Fibroblast of the aortic adventitia (primary cell): ENCODE data around the gene ARID5B. TPM values are rescaled to one million over a fixed set of nuclear protein-coding genes. Genes with fewer than 3 reads are reported as not detected.
A peak's percentile ranks its signal among the peaks of the same experiment; 100 is the strongest.

Experiments
- DNase-seq: peaks from one replicate; pipeline ENCODE4 v3.0.0-alpha.2; 2010; ENCODE audit warnings: low read depth
- H3K4me3 ChIP-seq: 2 replicates; pipeline ENCODE4 v1.5.1; 2011; ENCODE audit warnings: low read depth, mild to moderate bottlenecking, control low read depth, low read length, moderate library complexity
- total RNA-seq: library from RNA; depleted of rRNA; stranded (reverse); fragments of >200 nt; gene quantifications from 2 replicates; pipeline ENCODE4 v1.2.3, GENCODE V29; 2012; ENCODE audit warnings: low replicate concordance
- TF ChIP-seq, protein P1 (sequence below): IDR thresholded peaks from 2 replicates; pipeline ENCODE4 v1.5.1; 2011; ENCODE audit warnings: mild to moderate bottlenecking, low read length, control low read depth, inconsistent platforms; ENCODE audit not compliant: insufficient read depth

The ARID5B gene
- total RNA-seq, 1 donor = 87.9 TPM

DNA sequence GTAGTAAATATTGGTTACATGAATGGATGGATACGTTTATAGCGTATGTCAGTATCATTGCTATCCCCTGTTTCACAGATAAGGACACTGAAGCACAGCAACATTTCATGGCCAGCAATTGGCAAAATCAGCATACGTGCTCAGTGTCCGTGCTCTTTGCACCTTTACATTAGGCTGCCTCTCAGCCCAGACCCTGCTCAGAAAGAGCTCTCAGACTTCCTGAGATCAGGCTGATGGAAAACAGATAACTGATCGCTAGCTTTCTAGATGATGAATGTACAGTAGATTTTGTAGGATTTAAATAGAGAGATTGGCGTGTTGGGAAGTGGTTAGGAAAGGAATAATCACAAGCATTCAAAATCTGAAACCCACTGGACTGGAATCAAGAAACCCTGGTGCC is 106.7 kb downstream of the ARID5B start:
- no peak for DNase-seq
- TF ChIP-seq, protein P1, sequence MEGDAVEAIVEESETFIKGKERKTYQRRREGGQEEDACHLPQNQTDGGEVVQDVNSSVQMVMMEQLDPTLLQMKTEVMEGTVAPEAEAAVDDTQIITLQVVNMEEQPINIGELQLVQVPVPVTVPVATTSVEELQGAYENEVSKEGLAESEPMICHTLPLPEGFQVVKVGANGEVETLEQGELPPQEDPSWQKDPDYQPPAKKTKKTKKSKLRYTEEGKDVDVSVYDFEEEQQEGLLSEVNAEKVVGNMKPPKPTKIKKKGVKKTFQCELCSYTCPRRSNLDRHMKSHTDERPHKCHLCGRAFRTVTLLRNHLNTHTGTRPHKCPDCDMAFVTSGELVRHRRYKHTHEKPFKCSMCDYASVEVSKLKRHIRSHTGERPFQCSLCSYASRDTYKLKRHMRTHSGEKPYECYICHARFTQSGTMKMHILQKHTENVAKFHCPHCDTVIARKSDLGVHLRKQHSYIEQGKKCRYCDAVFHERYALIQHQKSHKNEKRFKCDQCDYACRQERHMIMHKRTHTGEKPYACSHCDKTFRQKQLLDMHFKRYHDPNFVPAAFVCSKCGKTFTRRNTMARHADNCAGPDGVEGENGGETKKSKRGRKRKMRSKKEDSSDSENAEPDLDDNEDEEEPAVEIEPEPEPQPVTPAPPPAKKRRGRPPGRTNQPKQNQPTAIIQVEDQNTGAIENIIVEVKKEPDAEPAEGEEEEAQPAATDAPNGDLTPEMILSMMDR = no peak
- no peak overlapping the region for H3K4me3 ChIP-seq

DNA sequence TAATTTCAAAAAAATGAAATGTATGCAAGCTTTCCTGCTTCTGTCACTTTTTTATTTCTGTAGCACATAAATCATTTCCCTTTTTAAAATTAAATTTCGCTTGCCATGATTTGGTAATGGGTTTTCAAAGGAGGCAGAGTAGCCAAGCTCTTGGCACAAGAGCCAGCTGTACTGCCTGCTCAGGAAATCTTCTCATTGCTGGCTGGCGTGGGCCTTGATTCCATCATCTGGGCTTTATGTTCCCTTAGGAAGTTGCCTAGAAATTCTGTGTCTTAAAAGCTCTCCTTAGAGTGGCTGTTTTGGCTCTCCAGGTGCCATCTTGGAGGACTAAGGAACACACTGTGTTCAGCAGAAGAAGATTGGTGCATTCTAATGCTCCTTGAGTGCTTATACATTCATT is 107.4 kb downstream of the ARID5B start:
- no peak for DNase-seq
- TF ChIP-seq, protein P1 = no peak
- no peak overlapping the region for H3K4me3 ChIP-seq

DNA sequence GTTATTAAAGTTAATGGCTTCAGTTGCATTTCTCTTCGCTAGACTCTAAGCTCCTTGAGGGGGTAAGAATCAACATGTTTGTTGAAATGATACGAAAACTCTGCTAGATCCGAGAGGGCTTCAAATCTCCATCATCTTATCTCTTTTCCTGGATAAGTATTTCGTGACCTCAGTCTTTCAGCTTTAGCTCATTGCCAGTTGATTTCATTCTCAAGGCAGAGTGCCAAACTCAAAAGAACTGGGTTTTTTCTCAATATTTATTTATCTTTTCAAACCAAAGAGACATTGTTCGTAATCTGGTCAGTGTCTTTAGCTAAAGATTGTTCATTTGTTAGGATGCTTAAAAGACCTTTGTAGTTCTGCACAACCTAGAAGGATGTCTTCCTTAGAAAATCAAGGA is 108.9 kb downstream of the ARID5B start:
- DNase-seq = peak; percentile 76
- no peak overlapping the region for H3K4me3 ChIP-seq
- TF ChIP-seq, protein P1 = no peak

DNA sequence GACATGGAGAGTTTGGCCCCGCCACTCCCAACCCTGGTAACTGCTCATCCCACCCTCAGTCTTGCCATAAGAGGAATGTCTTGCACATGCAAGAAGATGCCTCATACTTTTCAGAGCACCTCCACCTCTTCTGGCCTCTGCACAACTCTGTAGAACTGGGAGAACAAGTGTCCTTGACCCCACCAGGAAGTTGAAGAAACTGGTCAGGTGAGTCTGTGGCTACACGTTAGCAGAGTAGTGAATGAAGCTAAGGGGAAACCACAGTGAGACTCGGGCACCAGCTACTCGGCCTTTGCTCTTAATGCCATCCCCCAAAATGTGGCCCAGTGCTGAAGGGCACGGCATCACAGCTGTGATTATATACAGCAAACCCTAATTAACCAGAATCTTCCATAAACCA is 110.1 kb downstream of the ARID5B start:
- TF ChIP-seq, protein P1 = no peak
- no peak for DNase-seq
- H3K4me3 ChIP-seq = no peak overlapping the region

DNA sequence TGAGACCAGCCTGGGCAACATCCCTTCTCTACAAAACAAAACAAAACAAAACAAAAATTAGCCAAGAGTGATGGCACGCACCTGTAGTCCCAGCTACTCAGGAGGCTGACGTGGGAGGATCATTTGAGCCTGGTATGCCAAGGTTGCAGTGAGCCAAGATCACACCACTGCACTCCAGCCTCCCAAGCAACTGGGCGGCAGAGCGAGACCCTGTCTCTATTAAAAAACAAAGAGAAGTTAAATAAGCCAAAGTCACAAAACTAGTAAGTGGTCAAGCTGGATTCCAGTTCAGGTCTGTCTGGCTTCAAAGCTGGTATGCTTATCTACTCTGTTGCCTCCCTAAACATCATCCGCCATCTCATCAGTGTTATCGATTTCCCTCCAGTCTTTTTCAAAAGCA is 110.8 kb downstream of the ARID5B start:
- no peak overlapping the region for H3K4me3 ChIP-seq
- no peak for DNase-seq
- TF ChIP-seq, protein P1 = no peak

DNA sequence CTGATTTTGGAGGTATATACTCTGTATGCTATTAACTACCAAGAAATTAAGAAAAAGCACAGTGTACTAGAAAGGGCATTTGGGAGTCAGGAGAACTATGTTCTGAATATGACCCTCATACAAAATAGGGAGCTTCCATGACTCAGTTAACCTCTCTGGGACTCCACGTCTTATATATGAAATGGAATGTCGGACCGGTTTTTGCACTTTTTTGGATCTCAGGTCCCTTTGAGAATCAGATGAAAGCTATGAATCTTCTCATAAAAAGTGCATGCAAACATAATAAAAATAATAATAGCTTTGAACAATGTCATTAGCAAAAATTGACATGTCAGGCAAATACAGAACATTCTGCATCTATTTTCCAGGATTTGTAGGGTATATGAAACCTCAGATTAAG is 113.0 kb downstream of the ARID5B start:
- no peak overlapping the region for H3K4me3 ChIP-seq
- TF ChIP-seq, protein P1 = no peak
- no peak for DNase-seq

DNA sequence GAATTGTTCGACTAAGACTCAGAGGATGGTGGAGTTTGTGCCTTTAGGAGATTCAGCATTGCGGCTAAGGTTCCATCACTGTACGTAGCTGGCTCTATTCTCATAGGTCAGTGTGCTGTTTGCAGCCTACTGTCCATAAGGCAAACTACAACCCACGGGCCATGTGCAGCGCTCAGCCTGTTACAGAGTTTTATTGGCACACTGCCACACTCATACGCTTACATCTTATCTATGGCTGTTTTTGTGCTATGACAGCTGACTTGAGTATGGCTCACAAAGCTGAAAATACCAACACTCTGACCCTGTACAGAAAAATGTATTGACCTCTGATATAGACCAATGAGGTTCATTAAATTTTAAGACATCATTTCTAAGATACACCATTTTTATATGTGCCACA is 114.5 kb downstream of the ARID5B start:
- DNase-seq = no peak
- no peak overlapping the region for H3K4me3 ChIP-seq
- TF ChIP-seq, protein P1 = no peak
